Activated B cell treated with CpG ODN at 0.5 μM for 24 hours (primary cell): Measurements from ENCODE around the gene GLYR1. TPM values are rescaled to one million over a fixed set of nuclear protein-coding genes. Genes with fewer than 3 reads are reported as not detected.

Source experiments
- ATAC-seq: fragments of 200-7000 bp; cut with Tn5 transposase; one replicate; pipeline ENCODE4 v1.10.0; 2021; ENCODE audit warnings: low read depth, mild to moderate bottlenecking, moderate library complexity
- CTCF ChIA-PET: fragments of 350-600 bp; sonication (Branson Sonifier 250); formaldehyde crosslinking; loops from one replicate; lab custom pipeline; 2021; ENCODE audit warnings: antibody characterized with exemption; lab: Charles Lee
- POLR2A ChIA-PET: fragments of 350-600 bp; sonication (Branson Sonifier 250); formaldehyde crosslinking; loops from one replicate; lab custom pipeline; 2021; ENCODE audit warnings: antibody characterized with exemption; lab: Charles Lee
- DNase-seq: peaks from one replicate; pipeline ENCODE4 v3.0.0; 2022
- H3K27ac Mint-ChIP-seq: one replicate; pipeline ENCODE4 v1.8.0; 2020; ENCODE audit warnings: mixed read lengths
- H3K27me3 Mint-ChIP-seq: one replicate; pipeline ENCODE4 v1.8.0; 2021; ENCODE audit warnings: mixed read lengths
- H3K36me3 Mint-ChIP-seq: one replicate; pipeline ENCODE4 v1.8.0; 2021; ENCODE audit warnings: low read depth, mixed read lengths
- H3K4me1 Mint-ChIP-seq: one replicate; pipeline ENCODE4 v1.8.0; 2021; ENCODE audit warnings: mixed read lengths
- H3K4me3 Mint-ChIP-seq: one replicate; pipeline ENCODE4 v1.8.0; 2020; ENCODE audit warnings: mild to moderate bottlenecking, mixed read lengths
- H3K9me3 Mint-ChIP-seq: one replicate; pipeline ENCODE4 v1.8.0; 2020; ENCODE audit warnings: mixed read lengths
- intact Hi-C: fragments of 100-400 bp; cut with micrococcal nuclease; formaldehyde crosslinking; loops from one replicate; pipeline ENCODE4 v1.15.1; 2024
- total RNA-seq: library from RNA; stranded (reverse); gene quantifications from 2 replicates; pipeline ENCODE4 v1.2.3, GENCODE V29; 2022
- TF ChIP-seq, protein P1 (sequence below): fragments of 200-600 bp; IDR thresholded peaks from one replicate; pipeline ENCODE4 v1.8.0; 2022; ENCODE audit warnings: antibody characterized with exemption, mild to moderate bottlenecking

Gene GLYR1
- total RNA-seq, 1 donor from 2014 or later = 156 TPM

DNA sequence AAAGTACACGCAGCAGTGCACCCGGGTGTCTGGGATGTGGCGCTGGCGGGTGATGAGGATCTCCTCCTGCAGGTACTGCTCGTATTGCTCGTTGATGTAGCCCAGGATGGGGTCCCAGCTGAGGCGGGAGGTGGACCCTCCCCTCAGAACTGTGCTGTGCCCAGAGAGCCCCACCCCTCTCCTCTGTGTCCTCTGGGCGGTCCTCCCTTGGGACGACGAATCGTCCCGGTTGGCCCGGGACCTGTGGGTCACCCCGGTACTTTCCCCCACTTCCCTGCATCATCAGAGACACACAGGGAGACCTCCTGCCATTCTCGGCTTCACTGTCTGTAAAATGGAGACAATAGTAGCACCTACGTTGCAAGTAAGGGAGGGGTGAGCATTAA, 63.1 kb downstream of the GLYR1 start:
- intact Hi-C loops = no loop called here
- ChIA-PET POLR2A (no interaction called here), CTCF (no interaction called here)
- ATAC-seq (no peak), DNase-seq (no peak)
- H3K27me3 Mint-ChIP-seq = peaks cover 3% of the 10 kb centered on the region
- TF ChIP-seq, protein P1, sequence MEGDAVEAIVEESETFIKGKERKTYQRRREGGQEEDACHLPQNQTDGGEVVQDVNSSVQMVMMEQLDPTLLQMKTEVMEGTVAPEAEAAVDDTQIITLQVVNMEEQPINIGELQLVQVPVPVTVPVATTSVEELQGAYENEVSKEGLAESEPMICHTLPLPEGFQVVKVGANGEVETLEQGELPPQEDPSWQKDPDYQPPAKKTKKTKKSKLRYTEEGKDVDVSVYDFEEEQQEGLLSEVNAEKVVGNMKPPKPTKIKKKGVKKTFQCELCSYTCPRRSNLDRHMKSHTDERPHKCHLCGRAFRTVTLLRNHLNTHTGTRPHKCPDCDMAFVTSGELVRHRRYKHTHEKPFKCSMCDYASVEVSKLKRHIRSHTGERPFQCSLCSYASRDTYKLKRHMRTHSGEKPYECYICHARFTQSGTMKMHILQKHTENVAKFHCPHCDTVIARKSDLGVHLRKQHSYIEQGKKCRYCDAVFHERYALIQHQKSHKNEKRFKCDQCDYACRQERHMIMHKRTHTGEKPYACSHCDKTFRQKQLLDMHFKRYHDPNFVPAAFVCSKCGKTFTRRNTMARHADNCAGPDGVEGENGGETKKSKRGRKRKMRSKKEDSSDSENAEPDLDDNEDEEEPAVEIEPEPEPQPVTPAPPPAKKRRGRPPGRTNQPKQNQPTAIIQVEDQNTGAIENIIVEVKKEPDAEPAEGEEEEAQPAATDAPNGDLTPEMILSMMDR = no peak
- no peaks in the 10 kb centered on the region for H3K4me1 Mint-ChIP-seq
- no peaks in the 10 kb centered on the region for H3K36me3 Mint-ChIP-seq
- no peak overlapping the region for H3K4me3 Mint-ChIP-seq
- no peak overlapping the region for H3K27ac Mint-ChIP-seq
- H3K9me3 Mint-ChIP-seq = no peaks in the 10 kb centered on the region

DNA sequence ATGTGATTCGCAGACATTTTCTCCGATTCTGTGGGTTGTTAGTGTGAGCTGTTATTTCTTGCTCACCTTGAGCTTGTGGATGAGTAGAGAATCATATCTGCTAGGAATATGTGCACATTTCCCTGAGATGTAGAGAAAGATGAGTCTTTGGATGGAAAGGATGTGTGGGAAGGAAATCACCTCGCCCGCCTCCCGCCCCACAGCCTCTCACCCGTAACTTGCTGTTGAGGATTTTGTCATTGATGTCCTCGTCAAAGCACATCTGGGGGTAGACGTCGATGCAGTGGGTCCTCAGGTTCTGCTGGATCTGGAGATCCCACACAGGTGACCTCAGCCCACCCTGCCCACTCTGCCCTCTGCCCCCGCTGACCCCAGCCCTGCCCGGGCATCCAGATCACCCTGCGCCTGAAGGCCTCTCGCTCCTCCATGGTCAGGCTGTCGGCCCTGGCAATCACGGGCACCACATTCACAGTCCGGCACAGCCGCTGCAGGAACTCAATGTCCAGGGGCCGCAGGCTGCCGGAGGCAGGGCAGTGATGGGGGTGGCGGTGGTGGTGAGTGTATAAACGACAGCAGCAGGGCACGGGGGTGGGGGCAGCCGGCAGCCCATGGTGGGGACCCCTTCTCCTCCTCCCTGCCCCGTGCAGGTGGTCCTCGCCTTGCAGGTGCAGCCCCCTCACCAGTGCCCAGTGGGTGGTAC, 63.7 kb downstream of the GLYR1 start:
- Mint-ChIP-seq H3K27me3 (peaks cover 3% of the 10 kb centered on the region), H3K27ac (no peak overlapping the region), H3K9me3 (no peaks in the 10 kb centered on the region), H3K36me3 (no peaks in the 10 kb centered on the region), H3K4me1 (no peaks in the 10 kb centered on the region), H3K4me3 (no peak overlapping the region)
- ATAC-seq (no peak), DNase-seq (no peak)
- POLR2A ChIA-PET = no interaction called here
- intact Hi-C loops = no loop called here
- CTCF ChIA-PET = no interaction called here
- TF ChIP-seq, protein P1 = no peak

DNA sequence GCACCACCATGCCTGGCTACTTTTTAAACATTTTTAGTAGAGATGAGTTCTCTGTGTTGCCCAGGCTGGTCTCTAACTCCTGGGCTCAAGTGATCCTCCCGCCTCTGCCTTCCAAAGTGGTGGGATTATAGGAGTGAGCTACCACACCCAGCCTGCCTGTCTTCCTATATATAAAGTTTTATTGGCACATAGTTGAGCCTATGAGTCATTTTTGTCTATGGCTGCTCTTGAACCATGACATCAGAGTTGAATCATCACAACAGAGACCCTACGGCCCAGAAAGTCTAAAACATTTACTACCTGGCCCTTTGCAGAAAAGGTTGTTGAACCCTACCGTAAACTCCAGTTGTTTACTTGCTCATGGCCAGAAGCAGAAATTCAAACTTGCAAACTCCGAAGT, 66.9 kb downstream of the GLYR1 start:
- no peak overlapping the region for H3K4me3 Mint-ChIP-seq
- no peaks in the 10 kb centered on the region for H3K4me1 Mint-ChIP-seq
- H3K27me3 Mint-ChIP-seq = peaks cover 3% of the 10 kb centered on the region
- ChIA-PET POLR2A (no interaction called here), CTCF (no interaction called here)
- no peak for DNase-seq
- intact Hi-C loops = no loop called here
- TF ChIP-seq, protein P1 = no peak
- H3K9me3 Mint-ChIP-seq = no peaks in the 10 kb centered on the region
- H3K36me3 Mint-ChIP-seq = no peaks in the 10 kb centered on the region
- ATAC-seq = no peak
- H3K27ac Mint-ChIP-seq = no peak overlapping the region

DNA sequence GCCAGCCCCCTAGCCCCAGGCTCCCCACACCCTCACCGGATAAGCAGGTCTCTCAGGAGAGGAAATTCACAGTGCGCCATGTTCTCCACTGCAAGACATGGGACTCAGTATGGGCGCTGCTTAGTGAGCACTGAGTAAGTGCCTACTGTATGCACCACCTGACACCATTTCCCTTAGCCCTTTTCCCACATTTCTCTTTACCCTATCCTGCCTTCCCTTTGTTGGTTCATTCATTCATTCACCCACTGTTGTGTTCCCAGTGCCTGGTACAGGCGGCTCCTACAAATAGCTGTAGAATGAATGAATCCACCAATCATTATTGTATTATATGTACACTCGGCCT, 69.1 kb downstream of the GLYR1 start:
- ATAC-seq (no peak), DNase-seq (no peak)
- ChIA-PET CTCF (no interaction called here), POLR2A (no interaction called here)
- TF ChIP-seq, protein P1 = no peak
- H3K4me3 Mint-ChIP-seq = no peak overlapping the region
- no peak overlapping the region for H3K27ac Mint-ChIP-seq
- no peaks in the 10 kb centered on the region for H3K4me1 Mint-ChIP-seq
- no peaks in the 10 kb centered on the region for H3K9me3 Mint-ChIP-seq
- no peaks in the 10 kb centered on the region for H3K27me3 Mint-ChIP-seq
- no peaks in the 10 kb centered on the region for H3K36me3 Mint-ChIP-seq
- intact Hi-C loops = no loop called here

DNA sequence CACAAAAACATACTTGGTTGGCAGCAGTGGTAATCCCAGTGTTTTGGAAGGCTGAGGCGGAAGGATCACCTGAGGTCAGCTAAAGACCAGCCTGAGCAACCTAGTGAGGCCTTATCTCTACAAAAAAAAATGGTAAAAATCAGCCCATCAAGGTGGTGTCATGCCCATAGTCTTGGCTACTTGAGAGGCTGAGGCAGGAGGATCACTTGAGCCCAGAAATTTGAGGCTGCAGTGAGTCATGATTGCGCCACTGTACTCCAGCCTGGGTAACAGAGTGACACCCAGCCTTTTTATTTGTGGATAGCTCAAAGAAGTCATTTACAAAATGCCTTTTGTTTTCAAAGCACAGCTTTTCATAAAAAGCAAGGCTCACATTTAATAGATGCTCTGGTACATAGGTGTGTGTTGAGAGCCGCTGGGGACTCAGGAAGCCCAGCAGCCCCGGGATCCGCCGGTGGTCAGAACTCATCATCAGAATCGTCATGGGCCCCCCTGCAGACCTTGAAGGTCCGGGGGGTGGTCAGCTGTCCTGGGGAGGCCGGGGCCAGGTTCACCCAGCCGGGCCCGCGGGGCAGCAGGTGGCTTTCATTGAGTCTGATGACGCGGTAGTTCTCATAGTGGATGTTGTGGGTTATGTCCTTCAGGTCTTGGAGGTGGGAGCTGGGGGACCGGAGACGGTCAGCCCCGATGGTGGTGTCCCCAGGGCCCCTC, 69.6 kb downstream of the GLYR1 start:
- Mint-ChIP-seq H3K27ac (no peak overlapping the region), H3K4me3 (no peak overlapping the region), H3K9me3 (no peaks in the 10 kb centered on the region), H3K4me1 (no peaks in the 10 kb centered on the region), H3K27me3 (no peaks in the 10 kb centered on the region), H3K36me3 (no peaks in the 10 kb centered on the region)
- DNase-seq = no peak
- intact Hi-C loops = no loop called here
- POLR2A ChIA-PET = no interaction called here
- no peak for ATAC-seq
- CTCF ChIA-PET = no interaction called here
- TF ChIP-seq, protein P1 = no peak
